ENCODE results near the gene GLIS2. TPM values are rescaled to one million over a fixed set of nuclear protein-coding genes. Genes with fewer than 3 reads are reported as not detected.

The GLIS2 gene
- polyA plus RNA-seq, 1 experiment, result 2.2 TPM

DNA sequence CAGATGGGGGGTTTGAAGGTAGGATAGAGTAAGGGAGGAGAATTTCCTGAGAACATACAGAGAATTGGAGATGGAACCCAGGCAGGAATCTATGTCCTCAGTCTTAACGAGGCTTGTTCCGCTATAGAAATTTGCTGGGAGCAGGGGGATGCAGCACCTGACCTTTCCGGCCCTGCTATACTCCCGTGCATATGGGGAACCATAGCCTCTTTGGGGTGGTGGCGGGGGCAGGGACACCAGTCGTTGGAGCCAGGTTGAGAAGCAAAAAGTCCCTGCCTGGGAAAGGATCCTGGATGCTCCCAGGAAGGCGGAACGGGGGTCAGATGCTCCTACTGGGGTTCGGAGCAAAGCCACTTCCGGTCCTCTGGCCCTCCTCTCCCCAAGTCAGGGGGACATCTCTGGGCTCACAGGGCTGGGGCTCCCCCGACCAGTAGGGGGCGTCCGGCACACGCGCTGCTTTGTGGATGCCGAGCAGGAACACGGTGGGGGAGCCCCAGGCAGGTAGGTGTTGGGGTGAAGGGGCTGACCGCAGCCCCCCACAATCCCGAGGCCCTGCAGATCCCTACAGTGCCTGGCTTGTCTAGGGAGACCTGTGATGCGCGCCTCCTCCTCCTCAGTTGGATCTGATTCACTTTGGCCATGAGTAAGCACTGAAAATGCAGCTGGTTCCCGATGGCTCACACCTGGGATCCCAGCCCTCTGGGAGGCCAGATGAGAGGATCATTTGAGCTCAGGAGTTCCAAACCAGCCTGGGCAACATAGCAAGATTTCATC is 27.5 kb upstream of the GLIS2 start:
- H3K27ac ChIP-seq (ENCODE audit: low read depth, low read length), result no peak overlapping the region
- H3K9me3 ChIP-seq (ENCODE audit: control insufficient read depth, insufficient read depth, low read length), result no peaks in the 10 kb centered on the region
- no peak for DNase-seq (ENCODE audit: low read depth, low spot score)
- no peak overlapping the region for H3K4me3 ChIP-seq (ENCODE audit: low read depth, low read length)
- ChIA-PET POLR2A (interaction anchor here (1.0 kb wide), 1 partner anchor 17 kb away, joined by 3 read pairs; no protein-coding TSS in a partner anchor), CTCF (interaction anchor here (0.6 to 3.0 kb wide), 22 partner anchors 9 to 142 kb away, joined by 3 to 15 read pairs (median 4); no protein-coding TSS in a partner anchor)
- no peaks in the 10 kb centered on the region for H3K27me3 ChIP-seq (ENCODE audit: control insufficient read depth, insufficient read depth, low read length)
- TF ChIP-seq, protein P1, sequence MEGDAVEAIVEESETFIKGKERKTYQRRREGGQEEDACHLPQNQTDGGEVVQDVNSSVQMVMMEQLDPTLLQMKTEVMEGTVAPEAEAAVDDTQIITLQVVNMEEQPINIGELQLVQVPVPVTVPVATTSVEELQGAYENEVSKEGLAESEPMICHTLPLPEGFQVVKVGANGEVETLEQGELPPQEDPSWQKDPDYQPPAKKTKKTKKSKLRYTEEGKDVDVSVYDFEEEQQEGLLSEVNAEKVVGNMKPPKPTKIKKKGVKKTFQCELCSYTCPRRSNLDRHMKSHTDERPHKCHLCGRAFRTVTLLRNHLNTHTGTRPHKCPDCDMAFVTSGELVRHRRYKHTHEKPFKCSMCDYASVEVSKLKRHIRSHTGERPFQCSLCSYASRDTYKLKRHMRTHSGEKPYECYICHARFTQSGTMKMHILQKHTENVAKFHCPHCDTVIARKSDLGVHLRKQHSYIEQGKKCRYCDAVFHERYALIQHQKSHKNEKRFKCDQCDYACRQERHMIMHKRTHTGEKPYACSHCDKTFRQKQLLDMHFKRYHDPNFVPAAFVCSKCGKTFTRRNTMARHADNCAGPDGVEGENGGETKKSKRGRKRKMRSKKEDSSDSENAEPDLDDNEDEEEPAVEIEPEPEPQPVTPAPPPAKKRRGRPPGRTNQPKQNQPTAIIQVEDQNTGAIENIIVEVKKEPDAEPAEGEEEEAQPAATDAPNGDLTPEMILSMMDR (IDR thresholded peaks at IDR 0.05; ENCODE audit: low read depth, low read length), result peak; percentile 92

DNA sequence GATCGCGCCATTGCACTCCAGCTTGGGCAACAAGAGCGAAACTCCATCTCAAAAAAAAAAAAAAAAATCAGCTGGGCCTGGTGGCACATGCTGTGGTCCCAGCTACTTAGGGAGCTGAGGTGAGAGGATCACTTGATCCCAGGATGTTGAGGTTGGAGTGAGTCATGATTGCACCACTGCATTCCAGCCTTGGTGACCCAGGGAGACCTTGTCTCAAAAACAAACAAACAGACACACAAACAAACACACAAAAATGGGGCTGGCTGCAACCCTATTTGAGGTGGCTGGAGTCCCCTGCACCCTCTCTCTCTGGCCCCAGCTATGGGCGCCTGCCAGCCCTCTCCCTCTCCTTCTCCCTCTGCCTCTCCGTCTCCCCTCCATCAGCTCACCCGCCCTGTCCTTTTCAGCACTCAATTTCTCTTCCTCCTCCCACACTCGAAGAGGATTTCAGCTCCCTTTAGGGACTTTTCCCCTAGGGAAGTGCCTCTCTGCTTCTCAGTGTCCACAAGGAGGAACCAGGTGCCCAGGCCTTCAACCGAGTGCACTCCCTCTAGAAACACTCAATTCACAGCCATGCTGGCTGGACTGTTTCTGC is 25.5 kb upstream of the GLIS2 start:
- no peak overlapping the region for H3K4me3 ChIP-seq (ENCODE audit: low read depth, low read length)
- no peaks in the 10 kb centered on the region for H3K27me3 ChIP-seq (ENCODE audit: control insufficient read depth, insufficient read depth, low read length)
- TF ChIP-seq, protein P1 (IDR thresholded peaks at IDR 0.05; ENCODE audit: low read depth, low read length), result peak; percentile 45
- ChIA-PET POLR2A (interaction anchor here (0.8 to 1.3 kb wide), 3 partner anchors 9 to 38 kb away, joined by 3 to 6 read pairs (median 3); no protein-coding TSS in a partner anchor), CTCF (interaction anchor here (0.7 to 3.0 kb wide), 5 partner anchors 17 to 112 kb away, joined by 3 to 15 read pairs (median 6); no protein-coding TSS in a partner anchor)
- no peak for DNase-seq (ENCODE audit: low read depth, low spot score)
- peak overlapping the region; percentile 68 for H3K27ac ChIP-seq (ENCODE audit: low read depth, low read length)
- H3K9me3 ChIP-seq (ENCODE audit: control insufficient read depth, insufficient read depth, low read length), result no peaks in the 10 kb centered on the region

DNA sequence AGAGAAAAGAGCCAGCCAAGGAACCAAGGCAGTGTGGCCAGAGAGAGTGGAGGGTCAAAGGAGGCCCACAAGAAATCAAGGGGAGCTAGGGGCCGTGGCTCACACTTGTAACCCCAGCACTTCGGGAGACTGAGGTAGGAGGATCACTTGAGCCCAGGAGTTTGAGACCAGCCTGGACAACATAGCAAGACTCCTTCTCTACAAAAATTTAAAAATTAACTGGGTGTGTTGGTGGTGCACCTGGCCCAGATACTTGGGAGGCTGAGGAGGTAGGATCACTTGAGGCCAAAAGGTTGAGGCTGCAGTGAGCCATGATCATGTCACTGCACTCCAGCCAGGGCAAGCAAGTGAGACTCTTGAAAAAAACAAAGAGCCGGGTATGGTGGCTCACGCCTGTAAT is 24.2 kb upstream of the GLIS2 start:
- Histone ChIP-seq H3K9me3 (ENCODE audit: control insufficient read depth, insufficient read depth, low read length) (no peaks in the 10 kb centered on the region), H3K4me3 (ENCODE audit: low read depth, low read length) (no peak overlapping the region), H3K27me3 (ENCODE audit: control insufficient read depth, insufficient read depth, low read length) (no peaks in the 10 kb centered on the region), H3K27ac (ENCODE audit: low read depth, low read length) (no peak overlapping the region)
- POLR2A ChIA-PET, result no interaction called here
- CTCF ChIA-PET, result interaction anchor here (1.6 kb wide), 1 partner anchor 18 kb away, joined by 5 read pairs; no protein-coding TSS in a partner anchor
- DNase-seq (ENCODE audit: low read depth, low spot score), result no peak
- TF ChIP-seq, protein P1 (IDR thresholded peaks at IDR 0.05; ENCODE audit: low read depth, low read length), result no peak

DNA sequence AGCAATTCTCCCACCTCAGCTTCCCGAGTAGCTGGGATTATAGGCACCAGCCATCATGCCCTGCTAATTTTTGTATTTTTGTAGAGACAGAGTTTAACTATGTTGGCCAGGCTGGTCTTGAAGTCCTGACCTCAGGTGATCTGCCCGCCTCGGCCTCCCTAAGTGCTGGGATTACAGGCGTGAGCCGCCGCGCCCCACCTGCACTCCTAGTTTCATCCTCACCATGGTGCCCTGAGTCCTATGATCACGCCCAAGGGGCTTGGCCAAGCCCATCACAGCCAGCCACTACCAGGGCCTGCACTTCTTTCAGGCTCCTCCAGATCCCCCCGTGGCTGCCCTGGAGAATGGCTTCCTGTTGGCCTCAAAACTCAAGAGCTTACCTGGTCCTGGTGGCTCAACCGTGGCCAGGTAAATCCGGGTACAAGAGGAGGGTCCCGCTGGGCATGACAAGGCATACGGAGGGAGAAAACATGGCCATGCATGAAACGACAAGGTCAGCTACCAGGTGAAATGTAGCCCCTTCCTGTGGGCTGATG is 22.6 kb upstream of the GLIS2 start:
- Histone ChIP-seq H3K9me3 (ENCODE audit: control insufficient read depth, insufficient read depth, low read length) (no peaks in the 10 kb centered on the region), H3K4me3 (ENCODE audit: low read depth, low read length) (no peak overlapping the region), H3K27me3 (ENCODE audit: control insufficient read depth, insufficient read depth, low read length) (no peaks in the 10 kb centered on the region), H3K27ac (ENCODE audit: low read depth, low read length) (peak overlapping the region; percentile 11)
- TF ChIP-seq, protein P1 (IDR thresholded peaks at IDR 0.05; ENCODE audit: low read depth, low read length), result no peak
- ChIA-PET POLR2A (interaction anchor here (1.0 to 1.3 kb wide), 2 partner anchors 19 to 20 kb away, joined by 3 to 6 read pairs; partner anchors contain the start of gene TFAP4), CTCF (interaction anchor here (1.6 kb wide), 1 partner anchor 17 kb away, joined by 5 read pairs; no protein-coding TSS in a partner anchor)
- DNase-seq (ENCODE audit: low read depth, low spot score), result no peak
